NCI-H226 (cell line): ENCODE results near the gene NACA2.
A peak's percentile ranks its signal among the peaks of the same experiment; 100 is the strongest.
"Not testable (repeated sequence)": the region's sequence is repeated elsewhere in the genome, so short reads cannot be mapped to it uniquely, and the experiment has no call there.

Experiments used
- DNase-seq: peaks from one replicate; pipeline ENCODE4 v3.0.0-alpha.2; 2015

NACA2 gene

DNA sequence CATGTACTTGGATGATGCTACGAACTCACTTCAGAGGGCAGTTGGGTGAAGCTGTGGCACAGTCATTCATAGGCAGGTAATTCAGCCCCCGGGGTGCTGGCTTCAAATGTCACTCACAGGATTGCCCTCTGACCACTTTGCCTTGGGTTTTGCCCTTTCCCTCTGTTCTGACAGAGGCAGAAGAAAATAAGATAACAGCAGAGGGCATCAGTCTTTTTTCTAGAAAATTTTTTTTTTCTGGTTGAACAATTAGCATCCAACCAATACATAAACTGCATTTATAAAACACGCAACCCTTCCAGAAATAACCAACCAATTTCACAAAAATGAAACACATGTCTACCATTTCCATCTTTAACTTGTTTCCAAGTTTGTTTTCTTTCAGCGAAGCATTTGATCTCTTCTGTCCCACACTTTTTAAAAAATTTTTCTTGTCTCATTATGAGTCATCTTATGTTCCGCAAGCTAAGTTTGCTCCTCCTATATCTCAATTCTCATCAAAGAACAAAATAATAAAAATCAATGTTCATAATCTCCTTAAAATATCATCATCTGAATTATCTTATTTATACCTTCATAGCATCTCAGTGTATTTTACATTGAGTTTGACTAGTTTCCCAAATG lies 15.6 kb downstream of the NACA2 start:
- DNase-seq = no peak

DNA sequence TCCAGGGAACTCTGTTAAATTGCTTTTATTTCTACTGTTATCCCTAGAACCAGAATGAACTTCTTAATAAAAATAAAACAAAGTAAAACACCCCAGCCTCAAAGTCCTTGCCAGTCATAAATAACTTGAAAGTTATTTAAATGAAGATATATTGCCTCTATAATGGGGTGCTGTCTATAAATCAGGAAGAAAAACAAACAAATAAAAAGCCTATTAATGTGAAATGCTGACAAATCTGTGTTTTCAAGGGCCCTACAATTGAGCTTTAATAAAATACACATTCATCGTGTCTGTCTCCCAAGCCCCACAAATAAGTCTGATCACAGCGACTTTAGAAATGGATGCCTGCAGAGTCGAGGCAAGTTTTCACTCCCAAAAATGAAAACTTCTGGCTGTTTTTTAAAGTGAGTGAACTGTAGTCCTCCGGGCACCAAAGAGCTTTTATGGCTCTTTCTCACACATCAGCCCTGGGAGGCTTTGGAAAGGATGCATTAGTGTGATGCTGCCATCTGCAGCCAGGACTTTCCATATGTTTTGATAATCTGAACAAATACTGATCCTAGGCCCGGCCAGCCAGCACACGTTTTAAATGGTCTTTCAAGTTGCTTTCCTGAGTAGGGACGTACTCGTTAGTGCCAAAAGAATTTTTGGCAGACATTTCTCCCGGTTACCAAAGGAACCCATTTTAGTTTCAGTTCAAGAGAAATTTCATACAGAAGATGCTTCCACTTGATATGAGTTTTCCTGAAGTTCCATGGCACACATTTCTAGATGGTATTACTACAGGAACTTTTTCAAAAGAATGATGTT lies 16.3 kb downstream of the NACA2 start:
- peak; percentile 29 for DNase-seq

DNA sequence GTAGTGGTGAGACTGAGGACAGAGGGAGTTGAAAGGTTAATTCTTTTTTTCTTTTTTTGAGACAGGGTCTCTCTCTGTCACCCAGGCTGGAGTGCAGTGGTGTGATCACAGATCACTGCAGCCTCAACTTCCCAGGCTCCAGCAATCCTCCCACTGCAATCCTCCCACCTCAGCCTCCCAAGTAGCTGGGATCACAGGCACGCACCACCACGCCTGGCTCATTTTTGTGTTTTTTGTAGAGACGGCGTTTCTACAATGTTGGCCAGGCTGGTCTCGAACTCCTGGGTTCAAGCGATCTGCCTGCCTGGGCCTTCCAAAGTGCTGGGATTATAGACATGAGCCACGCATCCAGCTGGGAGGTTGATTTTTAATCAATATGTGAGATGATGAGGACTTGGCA lies 18.5 kb downstream of the NACA2 start:
- not testable (repeated sequence) for DNase-seq

DNA sequence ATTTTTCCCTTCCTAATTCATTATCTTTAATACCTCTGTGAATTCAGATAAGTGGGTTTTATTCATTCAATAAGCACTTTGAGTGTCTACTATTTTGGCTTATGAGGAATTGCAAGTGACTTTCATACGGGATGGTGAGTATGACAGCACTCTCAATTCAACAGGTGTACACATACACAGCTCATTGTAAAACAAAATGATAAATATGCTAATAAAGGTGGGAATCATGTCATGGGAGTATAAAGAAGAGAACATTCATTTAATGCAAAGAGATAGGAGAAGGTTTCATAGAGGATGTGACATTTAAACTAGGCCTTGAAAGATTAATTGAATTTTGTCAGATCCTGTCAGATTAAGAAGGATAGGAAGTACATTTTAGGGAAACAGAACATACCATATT lies 19.4 kb downstream of the NACA2 start:
- no peak for DNase-seq

DNA sequence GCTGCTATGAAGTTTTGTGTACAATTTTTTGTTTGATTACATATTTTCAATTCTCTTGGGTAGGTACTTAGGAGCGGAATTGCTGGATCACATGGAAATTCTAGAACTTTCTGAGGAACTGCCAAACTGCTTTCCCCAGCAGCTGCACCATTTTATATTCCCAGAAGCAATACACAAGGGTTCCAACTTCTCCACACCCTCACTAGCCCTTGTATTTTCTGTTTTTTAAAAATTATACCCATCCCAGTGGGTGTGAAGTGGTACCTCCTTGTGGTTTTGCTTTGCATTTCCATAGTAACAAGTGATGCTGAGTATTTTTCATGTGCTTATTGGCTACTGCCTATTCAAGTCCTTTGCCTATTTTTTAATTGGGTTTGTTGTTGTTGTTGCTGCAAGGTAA lies 20.9 kb downstream of the NACA2 start:
- no peak for DNase-seq

DNA sequence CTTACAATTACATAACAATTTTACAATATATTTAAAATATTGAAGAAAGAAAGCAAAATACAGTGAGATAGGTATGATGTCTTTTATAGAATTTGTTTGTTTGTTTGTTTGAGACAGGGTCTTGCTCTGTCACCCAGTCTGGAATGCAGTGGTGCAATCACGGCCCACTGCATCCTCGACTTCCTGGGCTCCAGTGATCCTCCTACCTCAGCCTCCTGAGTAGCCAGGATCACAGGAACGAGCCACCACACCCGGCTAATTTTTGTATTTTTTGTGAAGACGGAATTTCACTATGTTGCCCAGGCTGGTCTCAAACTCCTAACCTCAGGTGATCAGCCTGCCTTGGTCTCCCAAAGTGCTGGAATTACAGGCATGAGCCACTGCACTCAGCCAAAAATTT lies 21.5 kb downstream of the NACA2 start:
- DNase-seq = not testable (repeated sequence)

DNA sequence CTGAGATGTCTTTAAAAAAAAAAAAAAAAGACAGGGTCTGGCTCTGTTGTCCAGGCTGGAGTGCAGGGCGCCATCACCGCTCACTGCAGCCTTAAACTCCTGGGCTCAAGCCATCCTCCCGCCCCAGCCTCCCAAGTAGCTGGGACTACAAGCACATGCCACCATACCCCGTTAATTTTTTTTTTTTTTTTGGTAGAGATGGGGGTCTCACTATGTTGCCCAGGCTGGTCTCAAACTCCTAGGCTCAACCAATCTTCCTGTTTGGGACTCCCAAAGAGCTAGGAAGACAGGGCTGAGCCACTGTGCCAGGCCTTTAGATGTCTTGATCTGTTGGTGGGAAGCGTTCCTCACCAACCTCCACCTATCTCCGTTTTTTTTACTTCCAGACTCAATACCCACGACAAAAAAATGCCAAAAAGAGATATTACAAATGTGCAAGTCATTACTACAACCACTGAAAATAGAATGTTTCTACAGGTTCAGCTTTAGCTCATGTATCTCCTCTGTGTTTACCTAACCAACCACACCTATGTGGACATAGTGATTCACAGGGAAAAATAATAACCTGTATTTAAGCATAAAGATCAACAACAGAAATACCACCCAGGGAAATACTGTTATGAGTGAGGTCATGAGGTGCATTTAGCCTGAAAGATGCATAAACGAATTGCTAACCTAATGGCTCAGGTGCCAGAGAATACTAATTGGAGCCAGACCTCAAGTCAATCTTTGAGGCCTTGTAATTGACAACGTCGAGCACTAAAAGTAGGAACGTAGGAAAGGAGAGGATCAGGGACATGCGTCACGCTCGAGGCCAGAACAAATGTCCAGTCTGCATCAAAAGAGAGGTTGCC lies 22.6 kb downstream of the NACA2 start:
- no peak for DNase-seq

DNA sequence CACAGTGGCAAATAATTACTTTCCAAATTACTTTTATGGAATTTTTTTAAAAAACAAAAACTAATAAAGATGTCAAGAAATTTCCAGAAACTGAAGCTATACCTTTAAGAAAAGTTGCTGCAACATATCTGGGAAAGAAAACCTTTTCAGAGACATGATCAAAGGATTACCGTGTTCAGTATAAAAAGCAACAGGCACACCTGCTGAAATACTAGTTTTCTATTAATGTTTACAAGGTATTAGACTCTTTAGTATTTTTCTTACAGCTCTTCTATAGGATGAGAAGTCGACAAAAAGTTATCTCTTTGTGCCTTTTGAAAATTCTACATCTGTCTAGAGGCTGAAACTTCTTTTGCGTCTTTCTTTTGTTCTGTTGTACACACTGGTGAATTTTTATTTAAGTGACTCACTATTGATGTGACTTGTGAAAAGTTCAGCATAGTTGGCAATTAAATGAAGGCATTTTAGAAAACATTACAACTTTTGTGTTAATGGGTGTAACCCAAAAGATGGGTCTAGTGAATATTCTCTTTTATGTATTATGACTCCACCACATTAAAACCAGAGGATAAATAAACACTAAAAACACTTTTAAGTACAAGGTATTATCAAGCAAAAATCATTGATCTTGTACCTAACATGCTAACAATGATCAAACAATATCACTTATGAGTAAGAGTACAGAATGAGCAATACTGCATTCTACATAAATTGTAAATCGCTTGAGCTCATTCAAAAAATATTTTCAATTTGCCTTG lies 23.8 kb downstream of the NACA2 start:
- no peak for DNase-seq

DNA sequence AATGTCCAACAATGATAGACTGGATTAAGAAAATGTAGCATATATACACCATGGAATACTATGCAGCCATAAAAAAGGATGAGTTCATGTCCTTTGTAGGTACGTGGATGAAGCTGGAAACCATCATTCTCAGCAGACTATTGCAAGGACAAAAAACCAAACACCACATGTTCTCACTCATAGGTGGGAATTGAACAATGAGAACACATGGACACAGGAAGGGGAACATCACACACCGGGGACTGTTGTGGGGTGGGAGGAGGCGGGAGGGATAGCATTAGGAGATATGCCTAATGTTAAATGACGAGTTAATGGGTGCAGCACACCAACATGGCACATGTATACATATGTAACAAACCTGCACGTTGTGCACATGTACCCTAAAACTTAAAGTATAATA lies 24.6 kb downstream of the NACA2 start:
- DNase-seq = not testable (repeated sequence)

DNA sequence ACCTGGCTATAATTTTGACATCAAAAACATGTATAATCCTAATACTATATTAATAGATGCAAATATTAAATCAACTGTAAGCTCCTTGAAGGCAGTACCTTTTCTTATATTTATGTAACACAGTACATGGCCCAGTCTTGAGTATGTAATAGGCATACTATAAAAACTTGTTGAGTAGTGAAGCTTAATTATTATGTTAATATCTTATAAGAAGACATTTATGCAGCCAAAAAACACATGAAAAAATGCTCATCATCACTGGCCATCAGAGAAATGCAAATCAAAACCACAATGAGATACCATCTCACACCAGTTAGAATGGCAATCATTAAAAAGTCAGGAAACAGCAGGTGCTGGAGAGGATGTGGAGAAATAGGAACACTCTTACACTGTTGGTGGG lies 25.2 kb downstream of the NACA2 start:
- DNase-seq = not testable (repeated sequence)

DNA sequence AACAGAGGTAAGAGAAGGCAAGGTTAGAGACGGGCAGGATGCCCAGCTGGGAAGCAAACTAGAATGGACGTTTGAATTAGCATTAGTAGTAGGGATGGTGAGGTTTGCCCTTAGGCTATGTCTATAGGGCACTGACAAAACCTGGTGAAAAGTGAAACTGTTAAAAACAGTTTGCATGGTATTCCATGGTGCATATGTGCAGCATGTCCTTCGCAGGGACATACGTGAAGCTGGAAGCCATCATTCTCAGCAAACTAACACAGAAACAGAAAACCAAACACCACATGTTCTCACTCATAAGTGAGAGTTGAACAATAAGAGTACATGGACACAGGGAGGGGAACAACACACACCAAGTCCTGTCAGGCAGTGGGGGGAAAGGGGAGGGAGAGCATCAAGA lies 25.8 kb downstream of the NACA2 start:
- DNase-seq = no peak

DNA sequence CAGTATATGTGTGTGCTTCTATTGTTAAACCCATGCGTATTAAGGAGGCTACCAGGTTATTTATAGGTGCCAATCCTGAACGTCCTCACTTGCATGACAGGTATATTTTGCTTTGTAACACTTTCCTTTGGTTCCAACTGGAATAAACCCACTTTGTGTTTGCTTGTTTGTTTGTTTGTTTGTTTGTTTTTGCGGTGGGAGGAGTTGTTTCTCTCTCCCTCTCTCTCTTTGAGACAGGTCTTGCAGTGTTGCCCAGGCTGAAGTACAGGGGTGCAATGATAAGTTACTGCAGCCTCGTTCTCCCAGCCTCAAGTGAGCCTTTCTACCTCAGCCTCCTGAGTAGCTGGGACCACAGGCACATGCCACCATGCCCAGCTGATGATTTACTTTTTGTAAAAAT lies 28.7 kb downstream of the NACA2 start:
- DNase-seq = no peak

DNA sequence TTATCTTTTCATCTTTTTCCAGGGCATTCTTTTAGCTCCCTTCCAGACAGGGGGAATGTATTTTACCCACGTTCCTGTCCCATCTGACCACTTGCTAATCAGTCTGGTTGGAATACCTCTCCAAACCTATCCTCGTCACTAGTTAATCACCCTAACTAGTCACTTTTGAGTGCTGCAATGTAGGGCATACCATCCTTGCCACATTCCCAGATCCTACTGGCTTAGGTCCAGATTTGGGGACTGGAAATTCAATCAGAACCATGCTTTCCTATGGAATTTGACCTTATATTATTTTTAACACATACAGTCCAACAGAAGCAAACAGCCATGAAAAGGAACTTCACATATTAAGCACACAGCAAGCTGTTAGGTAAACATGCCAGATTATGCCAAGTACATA lies 29.7 kb downstream of the NACA2 start:
- no peak for DNase-seq

DNA sequence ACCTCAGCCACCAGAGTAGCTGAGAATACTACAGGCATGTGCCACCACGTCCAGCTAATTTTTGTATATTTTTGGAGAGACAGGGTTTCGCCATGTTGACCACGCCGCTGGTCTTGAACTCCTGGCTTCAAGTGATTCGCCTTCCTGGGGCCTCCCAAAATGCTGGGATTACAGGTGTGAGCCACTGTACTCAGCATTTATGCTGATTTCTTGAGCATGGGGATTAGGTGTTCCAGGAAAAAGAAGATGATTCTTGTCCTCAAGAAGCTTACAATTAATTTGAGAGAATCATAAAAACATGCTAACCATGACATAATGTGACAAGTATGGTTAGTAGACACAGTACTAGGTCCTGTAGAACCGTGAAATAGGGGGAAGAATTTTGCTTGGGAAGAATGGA lies 30.9 kb downstream of the NACA2 start:
- no peak for DNase-seq

DNA sequence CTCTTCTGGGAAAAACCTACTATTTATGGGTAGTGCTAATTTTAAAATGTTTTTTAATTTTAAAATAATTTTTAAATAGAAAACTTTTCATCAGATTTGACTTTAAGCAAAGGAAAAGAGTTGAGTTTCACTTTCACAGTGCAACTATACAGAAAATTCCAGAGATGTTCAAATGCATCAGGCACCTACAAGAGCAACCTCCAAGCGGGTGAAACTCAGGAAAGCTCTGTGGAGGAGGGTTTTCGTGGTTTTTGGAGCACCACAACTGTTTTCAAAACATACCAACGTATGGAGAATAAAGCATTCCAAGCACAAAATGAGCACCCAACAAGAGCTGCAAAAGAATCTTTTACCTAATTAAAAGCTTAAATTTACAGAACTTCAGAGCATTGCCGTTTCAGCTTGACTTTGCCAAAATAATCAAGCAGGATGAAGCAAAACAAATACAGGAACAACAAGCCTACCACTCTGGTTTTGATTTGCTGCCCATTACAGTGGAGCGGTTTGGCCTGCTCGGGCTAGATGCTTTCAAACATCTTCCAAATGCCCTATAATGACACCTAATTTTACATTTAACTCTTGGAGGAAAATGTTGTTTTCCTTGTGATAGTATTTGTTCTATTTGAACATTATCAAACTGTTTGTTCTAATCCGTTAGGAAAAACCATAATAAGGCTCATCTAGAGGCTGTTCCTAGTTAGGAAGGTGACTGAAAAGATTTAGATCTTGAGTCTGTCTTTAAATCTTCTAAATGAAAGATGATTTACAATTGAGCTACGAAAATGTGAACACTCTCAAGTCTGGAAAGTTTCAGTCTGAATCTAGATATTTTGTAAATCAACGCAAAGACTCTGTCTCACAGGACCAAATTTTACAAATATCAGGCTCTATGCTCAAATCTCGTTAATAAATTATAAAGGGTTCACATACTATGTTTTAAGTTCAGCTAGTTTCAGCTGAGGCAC lies 34.5 kb downstream of the NACA2 start:
- DNase-seq = peak; percentile 4

DNA sequence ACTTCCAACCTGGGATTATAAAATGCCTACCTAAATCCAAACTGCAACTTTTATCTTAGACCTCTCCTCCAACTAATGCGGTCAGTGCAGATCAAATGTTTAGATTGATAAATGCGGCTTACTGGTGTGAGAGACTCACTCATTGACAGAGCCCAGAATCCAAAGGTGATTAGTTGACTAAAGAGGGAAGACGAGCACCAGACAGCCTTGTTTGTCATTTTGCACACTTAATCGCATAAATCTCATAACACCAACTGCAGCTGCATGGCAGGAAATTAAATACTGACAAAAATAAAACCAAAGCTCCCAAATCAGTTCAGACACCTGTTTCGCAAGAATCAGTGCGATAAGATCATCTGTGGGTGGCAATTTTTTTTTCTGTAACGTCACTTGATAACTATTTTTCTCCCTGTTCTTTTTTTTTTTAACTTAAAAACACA lies 35.9 kb downstream of the NACA2 start:
- DNase-seq = no peak

DNA sequence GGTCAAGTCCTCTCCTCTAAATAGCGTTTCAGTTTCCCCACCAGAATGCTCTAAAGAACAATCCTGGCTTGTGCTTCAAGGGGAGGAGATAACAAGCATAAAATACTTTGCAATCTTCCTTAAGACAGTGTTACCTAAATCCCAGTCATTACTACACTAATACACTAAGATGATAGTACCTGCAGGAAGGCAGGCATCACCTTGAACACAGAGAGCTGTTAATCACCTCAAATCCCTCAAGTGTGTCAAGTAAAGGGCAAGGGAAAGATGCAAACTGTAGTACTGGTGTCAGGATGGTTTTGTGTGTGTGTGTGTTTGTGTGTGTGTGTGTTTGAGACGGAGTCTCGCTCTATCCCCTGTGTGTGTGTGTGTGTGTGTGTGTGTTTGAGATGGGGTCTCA lies 36.8 kb downstream of the NACA2 start:
- DNase-seq = no peak

DNA sequence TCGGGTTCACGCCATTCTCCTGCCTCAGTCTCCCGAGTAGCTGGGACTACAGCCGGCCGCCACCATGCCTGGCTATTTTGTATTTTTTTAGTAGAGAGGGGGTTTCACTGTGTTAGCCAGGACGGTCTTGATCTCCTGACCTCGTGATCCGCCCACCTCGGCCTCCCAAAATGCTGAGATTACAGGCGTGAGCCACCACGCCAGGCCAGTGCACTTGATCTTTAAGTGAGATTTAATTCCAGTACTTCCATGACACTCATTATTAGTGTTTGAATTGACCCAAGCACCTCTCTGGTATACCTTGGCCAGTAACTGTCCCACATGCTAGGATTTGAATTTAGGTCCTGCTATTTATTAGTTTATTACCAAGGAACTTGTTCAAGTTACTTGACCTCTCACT lies 38.5 kb downstream of the NACA2 start:
- DNase-seq = not testable (repeated sequence)

DNA sequence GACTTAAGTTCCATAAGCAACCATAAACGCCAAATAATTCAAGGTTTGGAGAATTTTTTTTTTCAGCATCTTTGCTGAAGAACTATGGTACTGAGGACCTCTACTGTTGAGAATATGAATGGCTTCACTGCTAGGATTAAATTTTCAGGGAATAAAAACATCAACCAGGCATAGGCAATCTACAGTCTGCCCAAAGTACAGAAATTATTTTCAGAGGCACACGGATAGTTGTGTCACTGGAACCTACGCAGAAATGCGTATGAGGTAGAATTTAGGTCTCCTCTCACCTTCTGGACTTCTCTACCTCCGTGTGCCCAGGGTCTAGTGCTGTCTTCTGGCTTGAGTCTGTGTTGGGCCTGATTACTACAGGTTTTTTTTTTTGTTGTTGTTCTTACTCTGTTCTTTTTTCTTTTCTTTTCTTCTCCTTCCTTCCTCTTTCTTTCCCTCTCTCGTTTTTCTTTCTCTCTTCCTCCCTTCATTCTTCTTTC lies 39.7 kb downstream of the NACA2 start:
- DNase-seq = peak; percentile 8

DNA sequence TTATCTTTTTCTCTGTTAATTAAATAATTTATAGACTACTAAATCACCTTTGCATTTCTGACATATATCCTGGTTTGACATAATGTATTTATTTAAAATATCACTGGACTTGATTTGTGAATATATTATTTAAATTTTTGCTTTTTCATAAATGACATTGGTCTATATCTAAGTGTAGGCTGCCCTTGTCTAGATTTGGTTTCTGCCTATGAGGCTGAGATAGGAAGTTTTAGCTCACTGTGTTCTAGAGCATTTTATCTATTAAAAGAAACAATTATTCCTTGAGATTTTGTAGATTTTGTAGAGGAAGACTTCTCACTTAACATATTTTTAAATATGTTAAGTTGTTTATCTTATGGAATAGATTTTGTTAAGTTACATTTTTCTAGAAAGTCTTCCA lies 43.9 kb downstream of the NACA2 start:
- no peak for DNase-seq

DNA sequence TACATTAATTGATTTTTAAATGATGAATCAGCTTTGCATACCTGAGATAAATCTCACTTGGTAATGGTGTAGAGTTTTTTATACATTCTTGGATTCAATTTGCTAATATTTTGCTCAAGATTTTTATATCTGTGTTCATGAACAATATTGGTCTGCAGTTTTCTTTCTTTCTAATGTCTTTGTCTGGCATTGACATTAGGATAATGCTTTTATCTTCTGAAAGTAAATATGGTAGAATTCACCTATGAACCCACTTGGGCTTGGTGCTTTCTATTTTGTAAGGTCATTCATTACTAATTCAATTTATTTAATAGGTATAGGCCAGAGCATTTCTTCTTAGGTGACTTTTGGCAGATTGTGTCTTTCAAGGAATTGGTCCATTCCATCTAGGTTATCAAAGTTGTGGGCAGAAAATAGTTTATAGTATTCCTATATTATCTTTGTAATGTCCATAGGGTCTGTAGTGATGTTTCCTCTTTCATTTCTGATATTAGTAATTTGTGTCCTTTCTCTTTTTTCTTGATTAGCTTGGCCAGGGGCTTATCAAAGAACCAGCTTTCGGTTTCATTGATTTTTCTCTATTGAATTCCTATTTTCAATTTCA lies 45.6 kb downstream of the NACA2 start:
- no peak for DNase-seq
